Glutamatergic neuron (in vitro differentiated cells): ENCODE data around the gene CHRNA10. TPM values are rescaled to one million over a fixed set of nuclear protein-coding genes. Genes with fewer than 3 reads are reported as not detected.

Experiments
- DNase-seq: peaks from one replicate; pipeline ENCODE4 v3.0.0; 2022
- H3K27ac Mint-ChIP-seq: one replicate; pipeline ENCODE4 v1.8.0; 2020; ENCODE audit warnings: mild to moderate bottlenecking, mixed read lengths, inconsistent platforms; ENCODE audit not compliant: unreplicated experiment
- H3K27me3 Mint-ChIP-seq: one replicate; pipeline ENCODE4 v1.8.0; 2020; ENCODE audit warnings: mild to moderate bottlenecking, moderate library complexity, mixed read lengths, inconsistent platforms; ENCODE audit not compliant: unreplicated experiment
- H3K36me3 Mint-ChIP-seq: one replicate; pipeline ENCODE4 v1.8.0; 2020; ENCODE audit warnings: mild to moderate bottlenecking, mixed read lengths, inconsistent platforms; ENCODE audit not compliant: unreplicated experiment
- H3K4me1 Mint-ChIP-seq: one replicate; pipeline ENCODE4 v1.8.0; 2020; ENCODE audit warnings: mild to moderate bottlenecking, low read depth, mixed read lengths, inconsistent platforms; ENCODE audit not compliant: unreplicated experiment
- H3K4me3 Mint-ChIP-seq: one replicate; pipeline ENCODE4 v1.8.0; 2020; ENCODE audit warnings: mild to moderate bottlenecking, mixed read lengths, inconsistent platforms; ENCODE audit not compliant: unreplicated experiment
- H3K9me3 Mint-ChIP-seq: one replicate; pipeline ENCODE4 v1.8.0; 2020; ENCODE audit warnings: mild to moderate bottlenecking, moderate library complexity, mixed read lengths, inconsistent platforms; ENCODE audit not compliant: unreplicated experiment
- total RNA-seq: library from RNA; stranded (reverse); fragmentation: NEBNext Ultra II Directional; extraction: Animal tissue kit (Norgen Biotek cat#: 25700); gene quantifications from one replicate; pipeline ENCODE4 v1.2.1, GENCODE V29; 2021; ENCODE audit not compliant: unreplicated experiment
- TF ChIP-seq, protein P1 (sequence below): fragments of 200-600 bp; sonication (generic); IDR thresholded peaks from one replicate; pipeline ENCODE4 v1.5.0; 2021; ENCODE audit not compliant: partially characterized antibody, unreplicated experiment

Gene CHRNA10
- total RNA-seq, 1 donor from 2014 or later: 0.91 TPM

DNA sequence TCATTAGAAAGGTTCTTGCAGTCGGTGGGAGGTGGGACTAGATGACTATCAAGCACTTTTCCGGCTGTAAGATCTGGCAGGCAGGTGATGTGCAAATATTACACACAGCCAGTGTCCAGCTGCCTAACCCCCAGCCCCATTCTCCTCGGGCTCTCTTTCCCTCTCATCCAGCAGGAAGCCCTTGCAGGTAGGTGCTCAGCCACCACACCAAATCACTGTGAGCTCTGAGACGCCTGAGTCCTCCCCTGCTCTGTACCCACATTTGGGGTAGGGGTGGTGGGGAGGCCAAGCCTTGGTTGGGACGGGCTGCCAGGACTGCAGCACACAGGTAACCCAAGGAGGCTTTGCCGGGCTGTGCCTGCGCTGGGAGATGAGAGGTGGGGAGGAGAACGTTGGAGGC, 30.0 kb downstream of the CHRNA10 start:
- TF ChIP-seq, protein P1, sequence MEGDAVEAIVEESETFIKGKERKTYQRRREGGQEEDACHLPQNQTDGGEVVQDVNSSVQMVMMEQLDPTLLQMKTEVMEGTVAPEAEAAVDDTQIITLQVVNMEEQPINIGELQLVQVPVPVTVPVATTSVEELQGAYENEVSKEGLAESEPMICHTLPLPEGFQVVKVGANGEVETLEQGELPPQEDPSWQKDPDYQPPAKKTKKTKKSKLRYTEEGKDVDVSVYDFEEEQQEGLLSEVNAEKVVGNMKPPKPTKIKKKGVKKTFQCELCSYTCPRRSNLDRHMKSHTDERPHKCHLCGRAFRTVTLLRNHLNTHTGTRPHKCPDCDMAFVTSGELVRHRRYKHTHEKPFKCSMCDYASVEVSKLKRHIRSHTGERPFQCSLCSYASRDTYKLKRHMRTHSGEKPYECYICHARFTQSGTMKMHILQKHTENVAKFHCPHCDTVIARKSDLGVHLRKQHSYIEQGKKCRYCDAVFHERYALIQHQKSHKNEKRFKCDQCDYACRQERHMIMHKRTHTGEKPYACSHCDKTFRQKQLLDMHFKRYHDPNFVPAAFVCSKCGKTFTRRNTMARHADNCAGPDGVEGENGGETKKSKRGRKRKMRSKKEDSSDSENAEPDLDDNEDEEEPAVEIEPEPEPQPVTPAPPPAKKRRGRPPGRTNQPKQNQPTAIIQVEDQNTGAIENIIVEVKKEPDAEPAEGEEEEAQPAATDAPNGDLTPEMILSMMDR: no peak
- H3K36me3 Mint-ChIP-seq: peaks cover 4% of the 10 kb centered on the region

DNA sequence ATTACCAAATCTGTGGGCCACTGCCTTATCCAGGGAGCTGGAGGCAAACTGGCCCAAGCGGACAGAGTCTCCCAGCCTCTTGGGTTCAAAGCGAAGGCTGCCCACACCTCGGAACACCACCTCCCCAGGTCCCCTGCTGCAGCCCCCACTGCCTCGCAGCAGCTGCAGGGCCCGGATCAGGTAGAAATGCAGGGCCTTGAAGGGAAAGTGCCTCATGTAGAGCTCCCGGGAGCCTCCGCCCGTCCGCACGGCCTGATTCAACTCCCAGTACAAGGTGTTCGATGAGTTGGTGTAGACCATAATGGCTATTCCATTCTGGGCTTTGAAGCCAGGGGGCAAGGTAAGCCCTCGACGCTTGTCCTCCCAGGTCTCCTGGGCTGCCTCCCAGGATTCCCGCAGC, 31.3 kb downstream of the CHRNA10 start:
- Mint-ChIP-seq H3K27ac (no peak overlapping the region), H3K27me3 (peaks cover 11% of the 10 kb centered on the region), H3K4me1 (no peaks in the 10 kb centered on the region), H3K4me3 (no peak overlapping the region), H3K9me3 (peaks cover 2% of the 10 kb centered on the region), H3K36me3 (peaks cover 4% of the 10 kb centered on the region)
- TF ChIP-seq, protein P1: no peak
- no peak for DNase-seq

More for the DNA sequence above, 30.0 kb downstream of the CHRNA10 start:
- Mint-ChIP-seq H3K27ac (no peak overlapping the region), H3K27me3 (peaks cover 8% of the 10 kb centered on the region), H3K9me3 (peaks cover 2% of the 10 kb centered on the region), H3K4me3 (peak overlapping the region; percentile 84), H3K4me1 (no peaks in the 10 kb centered on the region)
- no peak for DNase-seq

DNA sequence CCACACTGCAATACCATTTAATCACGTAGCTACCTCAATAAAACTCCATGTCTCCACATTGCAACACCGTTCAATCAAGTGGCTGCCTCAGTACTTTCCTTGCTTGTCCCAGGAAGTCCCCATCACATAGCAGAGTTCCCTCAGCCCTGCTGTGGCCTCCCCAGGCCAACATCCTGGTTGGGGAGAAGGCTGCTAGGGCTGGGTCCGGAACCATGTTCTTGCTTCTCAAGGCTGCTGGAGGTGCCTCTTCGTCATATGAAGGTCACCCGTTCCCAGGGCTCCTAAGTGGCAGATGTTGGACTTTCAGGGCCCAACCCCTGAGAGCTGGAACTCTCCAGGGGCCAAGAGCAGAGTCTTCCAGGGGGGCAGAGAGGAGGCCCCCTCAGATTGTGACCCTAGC, 32.7 kb downstream of the CHRNA10 start:
- no peak for DNase-seq
- Mint-ChIP-seq H3K27ac (no peak overlapping the region), H3K9me3 (peaks cover 2% of the 10 kb centered on the region), H3K27me3 (peaks cover 11% of the 10 kb centered on the region), H3K4me3 (no peak overlapping the region), H3K4me1 (no peaks in the 10 kb centered on the region), H3K36me3 (no peaks in the 10 kb centered on the region)
- TF ChIP-seq, protein P1: no peak

DNA sequence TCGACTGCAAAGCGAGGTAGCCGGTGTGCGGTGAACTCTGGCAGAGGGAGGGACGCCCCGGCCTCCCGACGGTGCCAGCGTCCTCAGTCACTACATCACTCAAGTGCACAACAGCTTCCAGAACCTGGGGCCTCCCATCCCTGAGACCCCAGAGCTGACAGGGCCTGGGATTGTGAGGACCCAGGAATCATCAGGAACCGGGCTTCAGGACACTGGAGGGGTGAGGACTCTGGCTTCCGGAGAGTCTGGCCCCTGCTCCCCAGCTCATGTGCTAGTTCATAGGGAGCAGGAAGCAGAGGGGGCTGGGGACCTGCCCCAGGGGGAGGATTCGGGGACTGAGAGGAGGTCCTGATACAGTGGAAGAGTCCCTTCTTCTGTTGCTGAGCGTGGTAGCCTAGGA, 34.0 kb downstream of the CHRNA10 start:
- Mint-ChIP-seq H3K27me3 (peaks cover 9% of the 10 kb centered on the region), H3K36me3 (no peaks in the 10 kb centered on the region), H3K27ac (no peak overlapping the region), H3K9me3 (peaks cover 3% of the 10 kb centered on the region), H3K4me3 (no peak overlapping the region), H3K4me1 (no peaks in the 10 kb centered on the region)
- TF ChIP-seq, protein P1: no peak
- DNase-seq: no peak

DNA sequence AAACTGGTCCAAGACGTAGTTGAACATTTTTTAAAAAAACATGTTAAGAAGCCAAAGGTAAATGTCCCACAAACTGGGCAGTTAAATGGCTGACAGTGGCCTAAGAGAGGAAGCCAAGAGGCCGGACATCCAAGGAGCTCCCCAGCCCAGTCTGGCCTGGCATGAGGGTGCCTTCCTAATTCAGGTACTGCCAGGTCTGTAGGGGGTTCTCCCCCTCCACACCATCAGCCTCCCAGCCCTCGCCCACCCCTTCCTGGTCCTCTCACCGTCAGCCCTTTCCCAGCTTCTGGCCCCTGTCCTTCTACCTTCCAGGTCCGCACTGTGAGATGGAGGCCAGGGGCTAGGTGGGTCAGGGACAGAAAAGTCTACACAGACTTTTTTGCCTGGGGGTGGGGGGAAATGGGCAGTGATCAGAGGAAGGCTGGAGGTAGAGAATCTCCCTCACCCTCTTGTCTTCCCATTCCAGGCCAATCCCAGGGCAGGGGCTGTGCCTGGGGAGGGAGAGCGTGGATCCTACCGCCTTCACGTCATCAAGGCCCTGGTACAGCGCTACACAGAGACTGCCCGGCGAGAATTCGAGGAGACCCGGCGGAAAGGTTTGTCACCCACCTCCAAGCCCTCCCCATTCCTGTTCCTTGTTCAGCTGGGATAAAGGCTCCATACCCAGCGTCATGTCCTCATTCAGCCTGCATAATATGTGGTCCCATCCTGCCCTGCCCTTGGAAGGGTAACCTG, 35.4 kb downstream of the CHRNA10 start:
- no peak for DNase-seq
- Mint-ChIP-seq H3K27me3 (peaks cover 6% of the 10 kb centered on the region), H3K4me1 (no peaks in the 10 kb centered on the region), H3K9me3 (peaks cover 3% of the 10 kb centered on the region), H3K36me3 (no peaks in the 10 kb centered on the region), H3K27ac (no peak overlapping the region), H3K4me3 (no peak overlapping the region)
- TF ChIP-seq, protein P1: no peak
